Nephron (organoid): ENCODE data around the gene PPAN.

Experiments
- H3K27ac Mint-ChIP-seq, 3 experiments: 2 replicates each; pipeline ENCODE4 v1.8.0; 2020; ENCODE audit warnings: mixed read lengths in 3 of 3, mild to moderate bottlenecking in 2 of 3, moderate library complexity in 1 of 3
- H3K27me3 Mint-ChIP-seq: 2 replicates; pipeline ENCODE4 v1.8.0; 2021; ENCODE audit warnings: low read depth, mild to moderate bottlenecking, moderate library complexity, mixed read lengths
- H3K36me3 Mint-ChIP-seq: 2 replicates; pipeline ENCODE4 v1.8.0; 2020; ENCODE audit warnings: low read depth, mixed read lengths
- H3K4me1 Mint-ChIP-seq: 2 replicates; pipeline ENCODE4 v1.8.0; 2020; ENCODE audit warnings: mixed read lengths
- H3K4me3 Mint-ChIP-seq, 3 experiments: 2 replicates each; pipeline ENCODE4 v1.8.0; 2020; ENCODE audit warnings: mild to moderate bottlenecking in 3 of 3, mixed read lengths in 3 of 3, moderate library complexity in 2 of 3
- H3K9me3 Mint-ChIP-seq: 2 replicates; pipeline ENCODE4 v1.8.0; 2020; ENCODE audit warnings: mixed read lengths
- TF ChIP-seq, protein P1 (sequence below), 3 experiments: fragments of 200-600 bp; sonication (generic); IDR thresholded peaks; one replicate each; pipeline ENCODE4 v1.5.0; 2021; ENCODE audit warnings: antibody characterized with exemption in 3 of 3; ENCODE audit not compliant: unreplicated experiment in 3 of 3

The PPAN gene

DNA sequence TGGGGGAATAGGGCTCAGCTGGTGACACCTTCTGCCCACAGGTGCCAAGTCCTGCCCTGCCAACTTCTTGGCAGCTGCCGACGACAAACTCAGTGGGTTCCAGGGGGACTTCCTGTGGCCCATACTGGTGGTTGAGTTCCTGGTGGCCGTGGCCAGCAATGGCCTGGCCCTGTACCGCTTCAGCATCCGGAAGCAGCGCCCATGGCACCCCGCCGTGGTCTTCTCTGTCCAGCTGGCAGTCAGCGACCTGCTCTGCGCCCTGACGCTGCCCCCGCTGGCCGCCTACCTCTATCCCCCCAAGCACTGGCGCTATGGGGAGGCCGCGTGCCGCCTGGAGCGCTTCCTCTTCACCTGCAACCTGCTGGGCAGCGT lies 7.4 kb downstream of the PPAN start:
- no peaks in the 10 kb centered on the region for H3K4me1 Mint-ChIP-seq
- H3K4me3 Mint-ChIP-seq: no peak overlapping the region
- peaks cover 27% of the 10 kb centered on the region for H3K36me3 Mint-ChIP-seq
- TF ChIP-seq, protein P1, sequence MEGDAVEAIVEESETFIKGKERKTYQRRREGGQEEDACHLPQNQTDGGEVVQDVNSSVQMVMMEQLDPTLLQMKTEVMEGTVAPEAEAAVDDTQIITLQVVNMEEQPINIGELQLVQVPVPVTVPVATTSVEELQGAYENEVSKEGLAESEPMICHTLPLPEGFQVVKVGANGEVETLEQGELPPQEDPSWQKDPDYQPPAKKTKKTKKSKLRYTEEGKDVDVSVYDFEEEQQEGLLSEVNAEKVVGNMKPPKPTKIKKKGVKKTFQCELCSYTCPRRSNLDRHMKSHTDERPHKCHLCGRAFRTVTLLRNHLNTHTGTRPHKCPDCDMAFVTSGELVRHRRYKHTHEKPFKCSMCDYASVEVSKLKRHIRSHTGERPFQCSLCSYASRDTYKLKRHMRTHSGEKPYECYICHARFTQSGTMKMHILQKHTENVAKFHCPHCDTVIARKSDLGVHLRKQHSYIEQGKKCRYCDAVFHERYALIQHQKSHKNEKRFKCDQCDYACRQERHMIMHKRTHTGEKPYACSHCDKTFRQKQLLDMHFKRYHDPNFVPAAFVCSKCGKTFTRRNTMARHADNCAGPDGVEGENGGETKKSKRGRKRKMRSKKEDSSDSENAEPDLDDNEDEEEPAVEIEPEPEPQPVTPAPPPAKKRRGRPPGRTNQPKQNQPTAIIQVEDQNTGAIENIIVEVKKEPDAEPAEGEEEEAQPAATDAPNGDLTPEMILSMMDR (IDR thresholded peaks at IDR 0.05; ENCODE audit: unreplicated experiment in 3 of 3): no peak
- no peaks in the 10 kb centered on the region for H3K9me3 Mint-ChIP-seq
- H3K27me3 Mint-ChIP-seq: no peaks in the 10 kb centered on the region
- no peak overlapping the region for H3K27ac Mint-ChIP-seq

DNA sequence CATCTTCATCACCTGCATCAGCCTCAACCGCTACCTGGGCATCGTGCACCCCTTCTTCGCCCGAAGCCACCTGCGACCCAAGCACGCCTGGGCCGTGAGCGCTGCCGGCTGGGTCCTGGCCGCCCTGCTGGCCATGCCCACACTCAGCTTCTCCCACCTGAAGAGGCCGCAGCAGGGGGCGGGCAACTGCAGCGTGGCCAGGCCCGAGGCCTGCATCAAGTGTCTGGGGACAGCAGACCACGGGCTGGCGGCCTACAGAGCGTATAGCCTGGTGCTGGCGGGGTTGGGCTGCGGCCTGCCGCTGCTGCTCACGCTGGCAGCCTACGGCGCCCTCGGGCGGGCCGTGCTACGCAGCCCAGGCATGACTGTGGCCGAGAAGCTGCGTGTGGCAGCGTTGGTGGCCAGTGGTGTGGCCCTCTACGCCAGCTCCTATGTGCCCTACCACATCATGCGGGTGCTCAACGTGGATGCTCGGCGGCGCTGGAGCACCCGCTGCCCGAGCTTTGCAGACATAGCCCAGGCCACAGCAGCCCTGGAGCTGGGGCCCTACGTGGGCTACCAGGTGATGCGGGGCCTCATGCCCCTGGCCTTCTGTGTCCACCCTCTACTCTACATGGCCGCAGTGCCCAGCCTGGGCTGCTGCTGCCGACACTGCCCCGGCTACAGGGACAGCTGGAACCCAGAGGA lies 7.9 kb downstream of the PPAN start:
- Mint-ChIP-seq H3K9me3 (no peaks in the 10 kb centered on the region), H3K4me3 (no peak overlapping the region), H3K27me3 (no peaks in the 10 kb centered on the region), H3K27ac (no peak overlapping the region), H3K36me3 (peaks cover 27% of the 10 kb centered on the region), H3K4me1 (no peaks in the 10 kb centered on the region)
- TF ChIP-seq, protein P1 (IDR thresholded peaks at IDR 0.05; ENCODE audit: unreplicated experiment in 3 of 3): no peak

DNA sequence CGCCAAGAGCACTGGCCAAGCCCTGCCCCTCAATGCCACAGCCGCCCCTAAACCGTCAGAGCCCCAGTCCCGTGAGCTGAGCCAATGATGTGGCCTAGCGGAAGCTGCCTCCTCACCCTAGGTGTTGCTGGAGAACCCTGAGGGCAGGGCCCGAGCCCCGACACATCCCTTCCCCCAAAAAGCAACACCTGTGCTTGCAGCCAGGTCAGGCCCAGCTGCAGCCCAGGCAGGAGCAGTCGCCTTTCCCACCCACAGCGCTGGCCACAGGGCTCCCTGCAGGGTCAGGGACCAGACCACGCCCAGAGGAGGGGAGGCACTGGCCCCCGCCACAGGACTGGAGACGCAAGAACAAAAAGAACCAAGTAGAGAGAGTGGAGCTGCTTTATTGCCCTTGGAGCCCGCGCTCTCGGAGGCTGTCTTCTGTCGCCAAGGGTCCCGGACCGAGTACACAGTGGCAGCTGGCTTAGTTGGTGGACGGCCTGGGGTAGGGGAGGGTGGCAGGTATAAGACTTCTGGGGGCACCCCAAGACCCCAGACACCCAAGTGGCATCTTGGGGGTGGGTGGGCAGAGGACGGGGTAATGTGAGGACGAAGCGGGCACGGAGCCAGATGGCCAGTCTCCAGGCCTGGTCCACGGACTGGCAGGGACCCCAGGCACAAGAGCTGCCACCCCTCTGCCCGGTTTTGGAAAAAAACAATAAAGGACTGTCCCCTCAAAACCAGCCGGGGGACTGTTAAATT lies 8.7 kb downstream of the PPAN start:
- Mint-ChIP-seq H3K27ac (no peak overlapping the region), H3K4me3 (peak overlapping the region in 1 of 3 experiments; percentile 50)

DNA sequence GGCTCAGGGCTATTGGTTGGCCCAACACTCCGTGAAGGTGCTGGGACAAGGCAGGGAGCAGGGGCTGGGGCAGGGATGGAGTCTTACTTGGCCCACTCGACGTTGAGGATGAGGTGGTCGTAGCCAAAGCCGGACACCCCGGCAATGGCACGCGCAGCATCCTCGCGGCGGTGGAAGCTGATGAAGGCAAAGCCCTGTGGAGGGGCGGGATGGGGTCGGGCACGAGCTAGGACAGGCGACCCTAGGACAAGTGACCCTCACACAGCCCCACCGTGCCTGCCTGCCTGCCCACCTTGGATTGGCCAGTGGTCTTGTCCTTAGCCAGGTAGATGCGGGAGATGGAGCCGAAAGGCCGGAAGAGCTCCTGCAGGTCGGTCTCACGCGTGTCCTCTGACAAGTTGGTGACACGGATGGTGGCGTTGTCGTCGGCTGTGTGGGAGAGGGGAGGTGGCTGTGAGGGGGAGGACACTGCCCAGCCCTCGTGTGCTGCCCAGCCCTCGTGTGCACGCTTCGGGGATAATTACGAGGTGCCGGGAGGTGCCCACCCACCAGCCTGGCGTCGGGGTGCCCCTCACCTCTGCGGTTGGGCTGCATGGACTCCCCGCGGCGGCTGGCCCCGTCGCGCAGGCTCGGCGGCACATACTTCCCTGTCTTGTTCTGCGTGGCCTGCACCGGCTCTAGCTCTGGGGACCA lies 9.4 kb downstream of the PPAN start:
- peaks cover 17% of the 10 kb centered on the region for H3K36me3 Mint-ChIP-seq
- H3K9me3 Mint-ChIP-seq: no peaks in the 10 kb centered on the region
- TF ChIP-seq, protein P1 (IDR thresholded peaks at IDR 0.05; ENCODE audit: unreplicated experiment in 3 of 3): no peak
- H3K4me1 Mint-ChIP-seq: peaks cover 6% of the 10 kb centered on the region
- H3K27ac Mint-ChIP-seq: no peak overlapping the region
- peak overlapping the region in 1 of 3 experiments; percentile 50 for H3K4me3 Mint-ChIP-seq
- no peaks in the 10 kb centered on the region for H3K27me3 Mint-ChIP-seq

More for the DNA sequence above, 8.7 kb downstream of the PPAN start:
- no peaks in the 10 kb centered on the region for H3K27me3 Mint-ChIP-seq
- peaks cover 20% of the 10 kb centered on the region for H3K36me3 Mint-ChIP-seq
- H3K4me1 Mint-ChIP-seq: peaks cover 3% of the 10 kb centered on the region
- TF ChIP-seq, protein P1 (IDR thresholded peaks at IDR 0.05; ENCODE audit: unreplicated experiment in 3 of 3): no peak
- no peaks in the 10 kb centered on the region for H3K9me3 Mint-ChIP-seq

DNA sequence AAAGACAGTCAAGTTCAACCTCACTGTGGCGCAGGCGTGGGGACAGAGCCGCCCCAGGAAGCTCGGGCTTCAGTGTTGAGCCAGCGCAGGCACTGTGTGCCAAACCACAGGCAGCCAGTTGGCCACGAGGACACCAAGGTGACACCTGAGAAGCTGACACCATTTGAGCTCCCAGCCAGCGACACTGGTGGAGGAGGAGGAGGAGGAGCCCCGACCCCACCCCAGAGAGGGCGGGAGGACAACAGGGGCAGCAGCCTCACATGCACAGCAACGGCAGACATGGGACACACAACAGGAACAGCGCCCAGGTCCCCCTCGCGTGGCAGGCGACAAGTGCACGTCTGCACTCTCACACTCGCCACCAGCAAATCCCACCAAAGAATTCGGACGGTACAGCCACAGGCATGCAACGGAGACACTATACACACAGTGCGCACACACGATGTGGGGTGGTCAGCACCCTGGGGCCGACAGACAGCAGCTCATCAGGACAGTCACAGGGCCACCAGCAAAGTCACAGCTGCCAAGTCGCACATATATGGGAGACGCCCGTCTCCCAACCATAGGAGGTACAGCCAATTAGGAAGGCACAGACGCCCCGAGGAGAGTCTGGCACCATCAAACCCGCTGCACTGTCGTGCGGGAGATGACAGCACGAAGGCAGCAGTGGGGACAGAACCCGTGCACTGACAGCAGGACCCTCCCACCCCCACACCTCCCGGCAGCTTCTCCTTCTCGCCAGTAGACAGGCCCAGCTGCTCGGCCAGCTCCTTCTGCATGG lies 10.1 kb downstream of the PPAN start:
- H3K36me3 Mint-ChIP-seq: peaks cover 13% of the 10 kb centered on the region
- H3K27me3 Mint-ChIP-seq: no peaks in the 10 kb centered on the region
- no peak overlapping the region for H3K27ac Mint-ChIP-seq
- no peaks in the 10 kb centered on the region for H3K9me3 Mint-ChIP-seq
- peak overlapping the region; percentile 52 to 69 (median 61) for H3K4me3 Mint-ChIP-seq
- TF ChIP-seq, protein P1 (IDR thresholded peaks at IDR 0.05; ENCODE audit: unreplicated experiment in 3 of 3): no peak
- H3K4me1 Mint-ChIP-seq: peaks cover 11% of the 10 kb centered on the region
